Bronchial epithelial cell (primary cell): ENCODE measurements around the gene HIVEP3. TPM values are rescaled to one million over a fixed set of nuclear protein-coding genes. Genes with fewer than 3 reads are reported as not detected.

Source experiments
- DNase-seq: peaks from one replicate; pipeline ENCODE4 v3.0.0-alpha.2; 2010; ENCODE audit warnings: low read depth
- FAIRE-seq: peaks from 2 replicates; lab custom pipeline; 2011; peaks lifted over from hg19 to GRCh38; lab: Jason Lieb, UNC
- H3K27me3 ChIP-seq: 2 replicates; pipeline ENCODE4 v1.5.1; 2011; ENCODE audit warnings: low read length; ENCODE audit not compliant: control insufficient read depth, insufficient read depth
- H3K36me3 ChIP-seq: 2 replicates; pipeline ENCODE4 v1.5.1; 2011; ENCODE audit warnings: low read length; ENCODE audit not compliant: control insufficient read depth, insufficient read depth
- H3K4me3 ChIP-seq: 2 replicates; pipeline ENCODE4 v1.5.1; 2011; ENCODE audit warnings: mild to moderate bottlenecking, low read depth, low read length, control low read depth
- CTCF ChIP-seq: IDR thresholded peaks from 2 replicates; pipeline ENCODE4 v1.5.1; 2011; ENCODE audit warnings: mild to moderate bottlenecking, moderate library complexity, low read length, control low read depth, inconsistent platforms; ENCODE audit not compliant: insufficient read depth, severe bottlenecking
- total RNA-seq: library from RNA; depleted of rRNA; stranded (reverse); fragments of >200 nt; gene quantifications from 2 replicates; pipeline ENCODE4 v1.2.1, GENCODE V29; 2014

Gene HIVEP3
- total RNA-seq, 1 donor from 2014 or later: under 0.01 TPM

GRCh38 chr1:41678111-41678878 is 240.4 kb downstream of the HIVEP3 start:
- DNase-seq (peak; percentile 75), FAIRE-seq (no peak)
- H3K36me3 ChIP-seq: no peaks in the 10 kb centered on the region
- no peaks in the 10 kb centered on the region for H3K27me3 ChIP-seq
- TF ChIP-seq CTCF: no peak
- H3K4me3 ChIP-seq: no peak overlapping the region

- TF ChIP-seq CTCF: no peak
- DNase-seq: no peak
- H3K4me3 ChIP-seq: no peak overlapping the region
- no peaks in the 10 kb centered on the region for H3K36me3 ChIP-seq
- H3K27me3 ChIP-seq: no peaks in the 10 kb centered on the region
- FAIRE-seq: no peak
Measured at GRCh38 chr1:41677620-41678019, 241.1 kb downstream of the HIVEP3 start.

- Histone ChIP-seq H3K36me3 (no peaks in the 10 kb centered on the region), H3K4me3 (no peak overlapping the region), H3K27me3 (no peaks in the 10 kb centered on the region)
- no peak for FAIRE-seq
- no peak for DNase-seq
- TF ChIP-seq CTCF: no peak
Measured at GRCh38 chr1:41675401-41675800, 243.3 kb downstream of the HIVEP3 start.

- no peak for DNase-seq
- no peak overlapping the region for H3K4me3 ChIP-seq
- H3K36me3 ChIP-seq: no peaks in the 10 kb centered on the region
- TF ChIP-seq CTCF: no peak
- H3K27me3 ChIP-seq: no peaks in the 10 kb centered on the region
- no peak for FAIRE-seq
Measured at GRCh38 chr1:41674522-41674921, 244.2 kb downstream of the HIVEP3 start.

GRCh38 chr1:41673806-41674205 is 244.9 kb downstream of the HIVEP3 start:
- TF ChIP-seq CTCF: no peak
- no peak for DNase-seq

GRCh38 chr1:41673378-41673777 is 245.3 kb downstream of the HIVEP3 start:
- no peak for FAIRE-seq

More at GRCh38 chr1:41673806-41674205, 244.9 kb downstream of the HIVEP3 start:
- Histone ChIP-seq H3K27me3 (no peaks in the 10 kb centered on the region), H3K36me3 (no peaks in the 10 kb centered on the region), H3K4me3 (no peak overlapping the region)
- no peak for FAIRE-seq

More at GRCh38 chr1:41673378-41673777, 245.3 kb downstream of the HIVEP3 start:
- no peak for DNase-seq
- TF ChIP-seq CTCF: no peak
- H3K27me3 ChIP-seq: no peaks in the 10 kb centered on the region
- no peak overlapping the region for H3K4me3 ChIP-seq
- H3K36me3 ChIP-seq: no peaks in the 10 kb centered on the region
